ENCODE results near the gene STK16. TPM values are rescaled to one million over a fixed set of nuclear protein-coding genes. Genes with fewer than 3 reads are reported as not detected.

The STK16 gene
- total RNA-seq, 1 donor from 2014 or later: 16.3 TPM

- DNase-seq (ENCODE audit: low spot score): peak; percentile 97
- intact Hi-C loops (cut with DNase I): loop anchor here (1.0 to 5.0 kb wide), 5 partner anchors 17 to 134 kb away; partner anchors contain the start of genes ANKZF1, ATG9A, CNPPD1 and GLB1L
These were observed 49.4 kb downstream of the STK16 start for GRCh38 chr2:219294356-219295351.

GRCh38 chr2:219296142-219296541, 50.9 kb downstream of the STK16 start:
- intact Hi-C loops (cut with DNase I): loop anchor here (5.0 kb wide), 1 partner anchor 69 kb away; the partner anchor contains the start of genes ANKZF1 and ATG9A
- peak; percentile 41 for DNase-seq (ENCODE audit: low spot score)

- peak; percentile 67 for DNase-seq (ENCODE audit: low spot score)
- intact Hi-C loops (cut with DNase I): loop anchor here (5.0 kb wide), 1 partner anchor 70 kb away; the partner anchor contains the start of genes ANKZF1 and ATG9A
These were observed 51.5 kb downstream of the STK16 start for GRCh38 chr2:219296631-219297391.

- peak; percentile 73 for DNase-seq (ENCODE audit: low spot score)
- intact Hi-C loops (cut with DNase I): loop anchor here (5.0 kb wide), 1 partner anchor 71 kb away; the partner anchor contains the start of genes ANKZF1 and ATG9A
These were observed 52.6 kb downstream of the STK16 start for GRCh38 chr2:219297766-219298456.

GRCh38 chr2:219298759-219299371, 53.6 kb downstream of the STK16 start:
- intact Hi-C loops (cut with DNase I): loop anchor here (5.0 kb wide), 1 partner anchor 72 kb away; the partner anchor contains the start of genes ANKZF1 and ATG9A
- peak; percentile 93 for DNase-seq (ENCODE audit: low spot score)

- intact Hi-C loops (cut with DNase I): loop anchor here (5.0 kb wide), 1 partner anchor 72 kb away; the partner anchor contains the start of genes ANKZF1 and ATG9A
- no peak for DNase-seq (ENCODE audit: low spot score)
These were observed 54.1 kb downstream of the STK16 start for GRCh38 chr2:219299372-219299760.

Small RNA genes lying within 50 kb of the gene (microRNA-seq; reads per million reads assigned to microRNA genes)
- gene MIR153-1: not detected

Other genes with a start within 250 kb of the STK16 start
- not detected for gene CFAP65, start 204.0 kb upstream of the STK16 start, total RNA-seq
- not detected for gene IHH, start 184.6 kb upstream of the STK16 start, total RNA-seq
- gene NHEJ1, start 84.7 kb upstream of the STK16 start, total RNA-seq: 6.7 TPM
- 0.48 TPM for gene SLC23A3, start 75.5 kb upstream of the STK16 start, total RNA-seq
- gene CNPPD1, start 68.6 kb upstream of the STK16 start, total RNA-seq: 67.6 TPM
- gene RETREG2, start 67.2 kb upstream of the STK16 start, total RNA-seq: 31.2 TPM
- gene ZFAND2B, start 38.7 kb upstream of the STK16 start, total RNA-seq: 23.9 TPM
- 17.4 TPM for gene ABCB6, start 26.5 kb upstream of the STK16 start, total RNA-seq
- 66.3 TPM for gene ATG9A, start 15.8 kb upstream of the STK16 start, total RNA-seq
- 22.4 TPM for gene ANKZF1, start 15.7 kb upstream of the STK16 start, total RNA-seq
- gene GLB1L, start within 50 bp of the STK16 start, total RNA-seq: 2.0 TPM
- gene TUBA4B, start 7.8 kb downstream of the STK16 start, total RNA-seq: not detected
- gene TUBA4A, start 8.4 kb downstream of the STK16 start, total RNA-seq: 164 TPM
- gene DNAJB2, start 33.9 kb downstream of the STK16 start, total RNA-seq: 78.0 TPM
- gene PTPRN, start 63.9 kb downstream of the STK16 start, total RNA-seq: 0.97 TPM
- gene RESP18, start 87.3 kb downstream of the STK16 start, total RNA-seq: not detected
- gene DNPEP, start 142.4 kb downstream of the STK16 start, total RNA-seq: 47.2 TPM
- 21,230 TPM for gene DES, start 172.9 kb downstream of the STK16 start, total RNA-seq
- 199 TPM for gene SPEG, start 189.4 kb downstream of the STK16 start, total RNA-seq